ENCODE measurements around the gene TMPRSS9.

DNA sequence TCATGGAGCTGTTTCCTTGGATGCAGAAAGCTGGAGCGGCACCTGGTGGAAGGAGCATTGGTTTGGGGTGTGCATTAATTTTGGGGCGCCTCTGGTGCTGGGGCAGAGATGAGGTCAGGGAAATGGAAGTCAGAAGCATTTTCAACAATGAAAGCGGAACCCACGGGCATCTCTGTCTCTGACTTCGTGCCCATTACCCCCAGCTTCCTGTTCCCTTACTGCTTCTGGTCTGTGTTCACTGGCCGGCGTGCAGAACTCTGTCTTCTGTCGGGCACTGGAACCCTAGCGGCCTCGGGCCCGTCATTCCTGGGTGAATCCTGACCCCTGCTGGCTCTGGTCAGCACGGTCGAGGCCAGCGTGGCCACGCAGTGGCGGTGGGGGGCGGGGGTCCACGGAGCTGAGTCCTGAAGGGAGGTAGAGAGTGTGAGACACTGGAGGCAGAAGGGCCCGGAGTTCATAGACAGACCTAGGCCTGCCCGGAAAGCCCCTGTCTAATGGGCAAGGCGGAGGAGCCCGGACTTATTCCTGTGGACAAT, 44.2 kb upstream of the TMPRSS9 start:
- TF ChIP-seq EP300 (IDR thresholded peaks at IDR 0.05; ENCODE audit: borderline replicate concordance) (no peak), NFIC (IDR thresholded peaks at IDR 0.05) (no peak), TAF1 (IDR thresholded peaks at IDR 0.05; ENCODE audit: low read depth) (no peak), ZBTB7A (IDR thresholded peaks at IDR 0.05; ENCODE audit: low read depth) (0 out of 2 replicates have a peak, but pooled peaks have one; percentile 56), CEBPB (IDR thresholded peaks at IDR 0.05) (no peak), YY1 (IDR thresholded peaks at IDR 0.05; ENCODE audit: low read depth) (no peak), TCF12 (IDR thresholded peaks at IDR 0.05; ENCODE audit: low read depth) (no peak), CREB1 (IDR thresholded peaks at IDR 0.05; ENCODE audit: low read depth) (no peak), RAD21 (IDR thresholded peaks at IDR 0.05; ENCODE audit: low read depth) (peak; percentile 66), FOXM1 (IDR thresholded peaks at IDR 0.05; ENCODE audit: borderline replicate concordance, low read depth) (no peak), TEAD4 (IDR thresholded peaks at IDR 0.05) (no peak)
- TF ChIP-seq, protein P1, sequence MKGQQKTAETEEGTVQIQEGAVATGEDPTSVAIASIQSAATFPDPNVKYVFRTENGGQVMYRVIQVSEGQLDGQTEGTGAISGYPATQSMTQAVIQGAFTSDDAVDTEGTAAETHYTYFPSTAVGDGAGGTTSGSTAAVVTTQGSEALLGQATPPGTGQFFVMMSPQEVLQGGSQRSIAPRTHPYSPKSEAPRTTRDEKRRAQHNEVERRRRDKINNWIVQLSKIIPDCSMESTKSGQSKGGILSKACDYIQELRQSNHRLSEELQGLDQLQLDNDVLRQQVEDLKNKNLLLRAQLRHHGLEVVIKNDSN (IDR thresholded peaks at IDR 0.05): no peak
- TF ChIP-seq, protein P2, sequence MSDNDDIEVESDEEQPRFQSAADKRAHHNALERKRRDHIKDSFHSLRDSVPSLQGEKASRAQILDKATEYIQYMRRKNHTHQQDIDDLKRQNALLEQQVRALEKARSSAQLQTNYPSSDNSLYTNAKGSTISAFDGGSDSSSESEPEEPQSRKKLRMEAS (IDR thresholded peaks at IDR 0.05): no peak
- TF ChIP-seq, protein P3, sequence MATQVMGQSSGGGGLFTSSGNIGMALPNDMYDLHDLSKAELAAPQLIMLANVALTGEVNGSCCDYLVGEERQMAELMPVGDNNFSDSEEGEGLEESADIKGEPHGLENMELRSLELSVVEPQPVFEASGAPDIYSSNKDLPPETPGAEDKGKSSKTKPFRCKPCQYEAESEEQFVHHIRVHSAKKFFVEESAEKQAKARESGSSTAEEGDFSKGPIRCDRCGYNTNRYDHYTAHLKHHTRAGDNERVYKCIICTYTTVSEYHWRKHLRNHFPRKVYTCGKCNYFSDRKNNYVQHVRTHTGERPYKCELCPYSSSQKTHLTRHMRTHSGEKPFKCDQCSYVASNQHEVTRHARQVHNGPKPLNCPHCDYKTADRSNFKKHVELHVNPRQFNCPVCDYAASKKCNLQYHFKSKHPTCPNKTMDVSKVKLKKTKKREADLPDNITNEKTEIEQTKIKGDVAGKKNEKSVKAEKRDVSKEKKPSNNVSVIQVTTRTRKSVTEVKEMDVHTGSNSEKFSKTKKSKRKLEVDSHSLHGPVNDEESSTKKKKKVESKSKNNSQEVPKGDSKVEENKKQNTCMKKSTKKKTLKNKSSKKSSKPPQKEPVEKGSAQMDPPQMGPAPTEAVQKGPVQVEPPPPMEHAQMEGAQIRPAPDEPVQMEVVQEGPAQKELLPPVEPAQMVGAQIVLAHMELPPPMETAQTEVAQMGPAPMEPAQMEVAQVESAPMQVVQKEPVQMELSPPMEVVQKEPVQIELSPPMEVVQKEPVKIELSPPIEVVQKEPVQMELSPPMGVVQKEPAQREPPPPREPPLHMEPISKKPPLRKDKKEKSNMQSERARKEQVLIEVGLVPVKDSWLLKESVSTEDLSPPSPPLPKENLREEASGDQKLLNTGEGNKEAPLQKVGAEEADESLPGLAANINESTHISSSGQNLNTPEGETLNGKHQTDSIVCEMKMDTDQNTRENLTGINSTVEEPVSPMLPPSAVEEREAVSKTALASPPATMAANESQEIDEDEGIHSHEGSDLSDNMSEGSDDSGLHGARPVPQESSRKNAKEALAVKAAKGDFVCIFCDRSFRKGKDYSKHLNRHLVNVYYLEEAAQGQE (IDR thresholded peaks at IDR 0.05; ENCODE audit: low read depth): no peak

Data from Ishikawa (cell line).